IMR-90 (cell line): ENCODE results near the gene KCMF1.

Experiments
- BHLHE40 ChIP-seq: fragments of 150-350 bp; IDR thresholded peaks from 2 replicates; pipeline ENCODE4 v1.6.1; 2016; ENCODE audit warnings: mild to moderate bottlenecking, low read depth, low read length
- CHD1 ChIP-seq: IDR thresholded peaks from 2 replicates; pipeline ENCODE4 v1.6.1; 2012; ENCODE audit warnings: low read depth, low read length, improper control_type of control experiment
- FOS ChIP-seq: fragments of 150-350 bp; IDR thresholded peaks from 2 replicates; pipeline ENCODE4 v1.6.1; 2016; ENCODE audit warnings: low read depth, low read length
- MAFK ChIP-seq: IDR thresholded peaks from 2 replicates; pipeline ENCODE4 v1.6.1; 2012; ENCODE audit warnings: low read depth, low read length, improper control_type of control experiment
- MAZ ChIP-seq: IDR thresholded peaks from 2 replicates; pipeline ENCODE4 v1.6.1; 2012; ENCODE audit warnings: low read depth, mild to moderate bottlenecking, low read length, improper control_type of control experiment, moderate library complexity, borderline replicate concordance
- MXI1 ChIP-seq: IDR thresholded peaks from 2 replicates; pipeline ENCODE4 v1.6.1; 2012; ENCODE audit warnings: low read depth, mild to moderate bottlenecking, low read length, moderate library complexity, borderline replicate concordance
- POLR2A ChIP-seq: IDR thresholded peaks from 2 replicates; pipeline ENCODE4 v1.6.1; 2012; ENCODE audit warnings: mild to moderate bottlenecking, low read depth, low read length
- RAD21 ChIP-seq: IDR thresholded peaks from 2 replicates; pipeline ENCODE4 v1.6.1; 2012; ENCODE audit warnings: low read length, improper control_type of control experiment
- RFX5 ChIP-seq: IDR thresholded peaks from 2 replicates; pipeline ENCODE4 v1.8.0; 2012; ENCODE audit warnings: low read depth, mild to moderate bottlenecking, low read length, moderate library complexity
- SMC3 ChIP-seq: fragments of 150-350 bp; IDR thresholded peaks from 2 replicates; pipeline ENCODE4 v1.6.1; 2016; ENCODE audit warnings: low read depth, mild to moderate bottlenecking, antibody characterized with exemption, low read length, moderate library complexity
- TF ChIP-seq, protein P1 (sequence below): conservative IDR thresholded peaks from 2 replicates; pipeline ENCODE4 v1.5.1; 2012; ENCODE audit warnings: mild to moderate bottlenecking, low read depth, low read length, improper control_type of control experiment
- TF ChIP-seq, protein P2 (sequence below): fragments of 150-350 bp; IDR thresholded peaks from 2 replicates; pipeline ENCODE4 v1.6.1; 2017; ENCODE audit warnings: mild to moderate bottlenecking, antibody characterized with exemption, low read length, low read depth
- TF ChIP-seq, protein P3 (sequence below): fragments of 150-350 bp; IDR thresholded peaks from 2 replicates; pipeline ENCODE4 v1.6.1; 2016; ENCODE audit warnings: low read depth, mild to moderate bottlenecking, low read length, moderate library complexity, borderline replicate concordance

DNA sequence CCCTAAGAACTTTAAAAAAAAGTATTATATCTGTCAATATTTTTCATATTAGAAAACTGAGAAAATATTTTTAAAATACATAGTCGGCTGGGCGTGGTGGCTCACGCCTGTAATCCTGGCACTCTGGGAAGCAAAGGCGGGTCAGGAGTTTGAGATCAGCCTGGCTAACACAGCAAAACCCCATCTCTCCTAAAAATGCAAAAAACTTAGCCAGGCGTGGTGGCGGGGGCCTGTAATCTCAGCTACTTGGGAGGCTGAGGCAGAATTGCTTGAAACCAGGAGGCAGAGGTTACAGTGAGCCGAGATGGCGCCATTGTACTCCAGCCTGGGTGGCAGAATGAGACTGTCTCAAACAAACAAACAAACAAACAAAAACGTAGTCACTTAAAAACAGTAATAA lies 5.1 kb upstream of the KCMF1 start:
- TF ChIP-seq, protein P1, sequence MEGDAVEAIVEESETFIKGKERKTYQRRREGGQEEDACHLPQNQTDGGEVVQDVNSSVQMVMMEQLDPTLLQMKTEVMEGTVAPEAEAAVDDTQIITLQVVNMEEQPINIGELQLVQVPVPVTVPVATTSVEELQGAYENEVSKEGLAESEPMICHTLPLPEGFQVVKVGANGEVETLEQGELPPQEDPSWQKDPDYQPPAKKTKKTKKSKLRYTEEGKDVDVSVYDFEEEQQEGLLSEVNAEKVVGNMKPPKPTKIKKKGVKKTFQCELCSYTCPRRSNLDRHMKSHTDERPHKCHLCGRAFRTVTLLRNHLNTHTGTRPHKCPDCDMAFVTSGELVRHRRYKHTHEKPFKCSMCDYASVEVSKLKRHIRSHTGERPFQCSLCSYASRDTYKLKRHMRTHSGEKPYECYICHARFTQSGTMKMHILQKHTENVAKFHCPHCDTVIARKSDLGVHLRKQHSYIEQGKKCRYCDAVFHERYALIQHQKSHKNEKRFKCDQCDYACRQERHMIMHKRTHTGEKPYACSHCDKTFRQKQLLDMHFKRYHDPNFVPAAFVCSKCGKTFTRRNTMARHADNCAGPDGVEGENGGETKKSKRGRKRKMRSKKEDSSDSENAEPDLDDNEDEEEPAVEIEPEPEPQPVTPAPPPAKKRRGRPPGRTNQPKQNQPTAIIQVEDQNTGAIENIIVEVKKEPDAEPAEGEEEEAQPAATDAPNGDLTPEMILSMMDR, result no peak
- TF ChIP-seq BHLHE40, result no peak
- TF ChIP-seq MXI1, result no peak
- TF ChIP-seq POLR2A, result no peak
- TF ChIP-seq MAZ, result no peak
- TF ChIP-seq, protein P2, sequence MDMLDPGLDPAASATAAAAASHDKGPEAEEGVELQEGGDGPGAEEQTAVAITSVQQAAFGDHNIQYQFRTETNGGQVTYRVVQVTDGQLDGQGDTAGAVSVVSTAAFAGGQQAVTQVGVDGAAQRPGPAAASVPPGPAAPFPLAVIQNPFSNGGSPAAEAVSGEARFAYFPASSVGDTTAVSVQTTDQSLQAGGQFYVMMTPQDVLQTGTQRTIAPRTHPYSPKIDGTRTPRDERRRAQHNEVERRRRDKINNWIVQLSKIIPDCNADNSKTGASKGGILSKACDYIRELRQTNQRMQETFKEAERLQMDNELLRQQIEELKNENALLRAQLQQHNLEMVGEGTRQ, result no peak
- TF ChIP-seq MAFK, result no peak
- TF ChIP-seq RAD21, result no peak
- no peak for TF ChIP-seq FOS
- no peak for TF ChIP-seq CHD1
- TF ChIP-seq RFX5, result no peak
- no peak for TF ChIP-seq SMC3
- TF ChIP-seq, protein P3, sequence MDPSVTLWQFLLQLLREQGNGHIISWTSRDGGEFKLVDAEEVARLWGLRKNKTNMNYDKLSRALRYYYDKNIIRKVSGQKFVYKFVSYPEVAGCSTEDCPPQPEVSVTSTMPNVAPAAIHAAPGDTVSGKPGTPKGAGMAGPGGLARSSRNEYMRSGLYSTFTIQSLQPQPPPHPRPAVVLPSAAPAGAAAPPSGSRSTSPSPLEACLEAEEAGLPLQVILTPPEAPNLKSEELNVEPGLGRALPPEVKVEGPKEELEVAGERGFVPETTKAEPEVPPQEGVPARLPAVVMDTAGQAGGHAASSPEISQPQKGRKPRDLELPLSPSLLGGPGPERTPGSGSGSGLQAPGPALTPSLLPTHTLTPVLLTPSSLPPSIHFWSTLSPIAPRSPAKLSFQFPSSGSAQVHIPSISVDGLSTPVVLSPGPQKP, result no peak
